ENCODE data around the gene MOXD1. TPM values are rescaled to one million over a fixed set of nuclear protein-coding genes. Genes with fewer than 3 reads are reported as not detected.
A peak's percentile ranks its signal among the peaks of the same experiment; 100 is the strongest.
"Not testable (repeated sequence)": the region's sequence is repeated elsewhere in the genome, so short reads cannot be mapped to it uniquely, and the experiment has no call there.

MOXD1 gene
- total and polyA plus RNA-seq, 3 experiments from 2014 or later = 0.25 TPM; not detected in 2

GRCh38 chr6:132354517-132355167, 46.6 kb downstream of the MOXD1 start:
- Histone ChIP-seq H3K9me3 (ENCODE audit: low read length) (no peaks in the 10 kb centered on the region), H3K4me1 (ENCODE audit: insufficient read depth, low read length) (peaks cover 10% of the 10 kb centered on the region), H3K27me3 (ENCODE audit: insufficient read depth, low read length, poor library complexity, severe bottlenecking) (no peaks in the 10 kb centered on the region), H3K36me3 (ENCODE audit: insufficient read depth, low read length) (no peaks in the 10 kb centered on the region), H3K27ac (ENCODE audit: low read depth, low read length) (no peak overlapping the region), H3K4me3 (ENCODE audit: low read length) (no peak overlapping the region)
- Mint-ChIP-seq H3K27ac (peak overlapping the region in 1 of 8 donors; percentile 17), H3K27me3 (peaks cover 2 to 15% of the 10 kb centered on the region in 2 donors), H3K36me3 (peaks cover 0 to 1% (median 0%) of the 10 kb centered on the region in 3 donors), H3K4me1 (peaks cover 20 to 31% (median 31%) of the 10 kb centered on the region in 3 donors), H3K4me3 (peak overlapping the region in 4 of 7 donors; percentile 2 to 34 (median 24)), H3K9me3 (no peaks in the 10 kb centered on the region)
- DNase-seq = peak in 4 of 5 donors; percentile 1 to 61 (median 42)
- ChIA-PET POLR2A (no interaction called here), CTCF (no interaction called here)

- H3K36me3 ChIP-seq (ENCODE audit: insufficient read depth, low read length); H3K27me3 ChIP-seq (ENCODE audit: insufficient read depth, low read length, poor library complexity, severe bottlenecking); POLR2A ChIA-PET; H3K9me3 Mint-ChIP-seq; H3K4me1 ChIP-seq (ENCODE audit: insufficient read depth, low read length); DNase-seq; H3K4me3 Mint-ChIP-seq; CTCF ChIA-PET; H3K27ac ChIP-seq (ENCODE audit: low read depth, low read length); H3K4me3 ChIP-seq (ENCODE audit: low read length); H3K36me3 Mint-ChIP-seq; H3K9me3 ChIP-seq (ENCODE audit: low read length): not testable (repeated sequence)
- H3K27me3 Mint-ChIP-seq = peaks cover 2 to 15% of the 10 kb centered on the region in 2 donors
- peak overlapping the region in 1 of 8 donors; percentile 21 for H3K27ac Mint-ChIP-seq
- H3K4me1 Mint-ChIP-seq = peaks cover 18 to 28% (median 27%) of the 10 kb centered on the region in 3 donors
These were observed 49.3 kb downstream of the MOXD1 start for GRCh38 chr6:132351986-132352385.

GRCh38 chr6:132348231-132348630, 53.0 kb downstream of the MOXD1 start:
- Mint-ChIP-seq H3K27ac (no peak overlapping the region), H3K36me3 (peaks cover 0 to 1% (median 0%) of the 10 kb centered on the region in 3 donors), H3K4me3 (no peak overlapping the region), H3K27me3 (peaks cover 0 to 12% of the 10 kb centered on the region in 2 donors), H3K9me3 (no peaks in the 10 kb centered on the region), H3K4me1 (peaks cover 2 to 10% (median 9%) of the 10 kb centered on the region in 3 donors)
- Histone ChIP-seq H3K36me3 (ENCODE audit: insufficient read depth, low read length) (no peaks in the 10 kb centered on the region), H3K4me1 (ENCODE audit: insufficient read depth, low read length) (no peaks in the 10 kb centered on the region), H3K27me3 (ENCODE audit: insufficient read depth, low read length, poor library complexity, severe bottlenecking) (no peaks in the 10 kb centered on the region), H3K9me3 (ENCODE audit: low read length) (no peaks in the 10 kb centered on the region), H3K27ac (ENCODE audit: low read depth, low read length) (no peak overlapping the region), H3K4me3 (ENCODE audit: low read length) (no peak overlapping the region)
- DNase-seq = no peak
- ChIA-PET CTCF (no interaction called here), POLR2A (no interaction called here)

DNA sequence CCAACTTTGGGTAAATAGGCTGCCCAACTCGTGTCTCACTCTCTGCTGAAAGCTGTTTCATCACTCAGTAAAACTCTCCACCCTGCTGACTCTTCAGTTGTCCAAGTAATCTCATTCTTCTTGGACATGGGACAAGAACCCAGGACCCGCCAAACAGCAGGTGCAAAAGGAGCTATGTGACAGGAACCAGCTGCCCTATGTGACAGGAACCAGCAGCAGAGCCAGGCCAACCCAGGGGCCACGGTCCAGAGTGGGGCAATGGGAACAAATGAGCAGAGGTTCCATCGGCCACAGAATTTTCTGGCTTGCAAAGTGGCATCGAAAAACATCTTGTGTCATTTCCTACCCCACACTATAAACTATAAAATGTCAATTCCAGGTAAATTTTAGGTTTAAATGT, 56.5 kb downstream of the MOXD1 start:
- ChIA-PET CTCF (no interaction called here), POLR2A (no interaction called here)
- Histone ChIP-seq H3K27me3 (ENCODE audit: insufficient read depth, low read length, poor library complexity, severe bottlenecking) (no peaks in the 10 kb centered on the region), H3K27ac (ENCODE audit: low read depth, low read length) (no peak overlapping the region), H3K36me3 (ENCODE audit: insufficient read depth, low read length) (no peaks in the 10 kb centered on the region), H3K4me3 (ENCODE audit: low read length) (no peak overlapping the region), H3K4me1 (ENCODE audit: insufficient read depth, low read length) (no peaks in the 10 kb centered on the region), H3K9me3 (ENCODE audit: low read length) (no peaks in the 10 kb centered on the region)
- no peak overlapping the region for H3K4me3 Mint-ChIP-seq
- no peaks in the 10 kb centered on the region for H3K4me1 Mint-ChIP-seq
- H3K36me3 Mint-ChIP-seq = no peaks in the 10 kb centered on the region
- no peak for DNase-seq
- no peak overlapping the region for H3K27ac Mint-ChIP-seq
- H3K27me3 Mint-ChIP-seq = peaks cover 2 to 12% of the 10 kb centered on the region in 2 donors
- peaks cover 0 to 6% (median 0%) of the 10 kb centered on the region in 5 donors for H3K9me3 Mint-ChIP-seq

GRCh38 chr6:132341646-132342045, 59.6 kb downstream of the MOXD1 start:
- POLR2A ChIA-PET = no interaction called here
- no peaks in the 10 kb centered on the region for H3K4me1 Mint-ChIP-seq
- CTCF ChIA-PET = no interaction called here

DNA sequence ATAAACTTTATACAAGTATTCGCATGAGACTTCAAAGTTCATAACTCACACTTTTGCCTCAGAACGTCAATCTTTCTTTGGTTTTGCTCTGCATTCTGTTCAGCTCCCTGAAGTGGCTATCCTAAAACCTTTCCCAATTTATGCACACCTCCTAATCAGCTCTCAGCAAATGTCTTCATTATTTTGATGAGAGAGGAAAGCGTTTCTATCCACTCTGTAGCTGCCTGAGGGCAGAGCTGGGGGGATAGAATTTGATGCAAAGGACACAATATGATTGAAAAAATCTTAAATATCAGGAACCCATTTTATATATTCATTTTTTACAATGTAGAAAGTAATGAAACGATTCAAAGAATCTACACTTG, 66.8 kb downstream of the MOXD1 start:
- H3K4me3 Mint-ChIP-seq = no peak overlapping the region
- no peaks in the 10 kb centered on the region for H3K27me3 ChIP-seq (ENCODE audit: insufficient read depth, low read length, poor library complexity, severe bottlenecking)
- POLR2A ChIA-PET = no interaction called here
- no peaks in the 10 kb centered on the region for H3K9me3 ChIP-seq (ENCODE audit: low read length)
- H3K27me3 Mint-ChIP-seq = peaks cover 4 to 11% of the 10 kb centered on the region in 2 donors
- H3K4me3 ChIP-seq (ENCODE audit: low read length) = no peak overlapping the region
- H3K9me3 Mint-ChIP-seq = no peaks in the 10 kb centered on the region
- no peak overlapping the region for H3K27ac Mint-ChIP-seq
- CTCF ChIA-PET = no interaction called here
- H3K27ac ChIP-seq (ENCODE audit: low read depth, low read length) = no peak overlapping the region
- H3K4me1 Mint-ChIP-seq = no peaks in the 10 kb centered on the region
- DNase-seq = no peak
- no peaks in the 10 kb centered on the region for H3K36me3 Mint-ChIP-seq
- H3K4me1 ChIP-seq (ENCODE audit: insufficient read depth, low read length) = no peaks in the 10 kb centered on the region
- no peaks in the 10 kb centered on the region for H3K36me3 ChIP-seq (ENCODE audit: insufficient read depth, low read length)

More at GRCh38 chr6:132341646-132342045, 59.6 kb downstream of the MOXD1 start:
- Histone ChIP-seq H3K36me3 (ENCODE audit: insufficient read depth, low read length) (no peaks in the 10 kb centered on the region), H3K4me3 (ENCODE audit: low read length) (no peak overlapping the region), H3K27ac (ENCODE audit: low read depth, low read length) (no peak overlapping the region), H3K27me3 (ENCODE audit: insufficient read depth, low read length, poor library complexity, severe bottlenecking) (no peaks in the 10 kb centered on the region), H3K9me3 (ENCODE audit: low read length) (no peaks in the 10 kb centered on the region), H3K4me1 (ENCODE audit: insufficient read depth, low read length) (no peaks in the 10 kb centered on the region)
- H3K9me3 Mint-ChIP-seq = peaks cover 0 to 6% (median 0%) of the 10 kb centered on the region in 5 donors
- H3K27ac Mint-ChIP-seq = no peak overlapping the region
- no peaks in the 10 kb centered on the region for H3K36me3 Mint-ChIP-seq
- no peak overlapping the region for H3K4me3 Mint-ChIP-seq
- DNase-seq = no peak
- peaks cover 4 to 12% of the 10 kb centered on the region in 2 donors for H3K27me3 Mint-ChIP-seq

GRCh38 chr6:132333639-132334520, 67.4 kb downstream of the MOXD1 start:
- ChIA-PET CTCF (no interaction called here), POLR2A (no interaction called here)
- no peak overlapping the region for H3K4me3 ChIP-seq (ENCODE audit: low read length)
- no peak overlapping the region for H3K27ac ChIP-seq (ENCODE audit: low read depth, low read length)
- H3K4me1 ChIP-seq (ENCODE audit: insufficient read depth, low read length) = no peaks in the 10 kb centered on the region
- no peak overlapping the region for H3K4me3 Mint-ChIP-seq
- H3K4me1 Mint-ChIP-seq = no peaks in the 10 kb centered on the region
- no peak for DNase-seq
- no peaks in the 10 kb centered on the region for H3K9me3 Mint-ChIP-seq
- H3K27ac Mint-ChIP-seq = no peak overlapping the region
- no peaks in the 10 kb centered on the region for H3K36me3 ChIP-seq (ENCODE audit: insufficient read depth, low read length)
- no peaks in the 10 kb centered on the region for H3K27me3 ChIP-seq (ENCODE audit: insufficient read depth, low read length, poor library complexity, severe bottlenecking)
- H3K9me3 ChIP-seq (ENCODE audit: low read length) = no peaks in the 10 kb centered on the region
- peaks cover 2 to 15% of the 10 kb centered on the region in 2 donors for H3K27me3 Mint-ChIP-seq
- H3K36me3 Mint-ChIP-seq = no peaks in the 10 kb centered on the region

DNA sequence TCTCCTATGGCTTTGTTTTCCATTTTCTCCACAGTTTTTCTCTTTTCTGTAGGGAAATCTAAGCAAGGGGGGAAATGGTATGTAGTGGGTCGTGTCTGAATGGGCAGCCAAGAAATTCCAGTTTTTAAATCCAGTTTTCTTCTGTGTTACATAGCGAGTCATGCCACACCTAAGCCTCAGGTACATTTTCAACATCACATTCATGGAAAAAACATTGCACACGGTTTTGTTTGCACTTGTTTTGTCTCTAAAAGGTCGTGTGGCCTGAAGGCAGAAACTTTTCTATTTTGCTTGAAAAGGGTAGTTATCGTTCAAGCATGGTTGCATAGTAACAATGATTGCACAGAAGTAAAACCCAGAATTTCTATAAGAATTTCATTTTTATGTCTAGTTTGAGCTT, 70.5 kb downstream of the MOXD1 start:
- no peaks in the 10 kb centered on the region for H3K4me1 Mint-ChIP-seq
- no peak overlapping the region for H3K27ac Mint-ChIP-seq
- H3K27me3 ChIP-seq (ENCODE audit: insufficient read depth, low read length, poor library complexity, severe bottlenecking) = no peaks in the 10 kb centered on the region
- ChIA-PET CTCF (no interaction called here), POLR2A (no interaction called here)
- peaks cover 4 to 23% of the 10 kb centered on the region in 2 donors for H3K27me3 Mint-ChIP-seq
- no peak overlapping the region for H3K4me3 ChIP-seq (ENCODE audit: low read length)
- H3K27ac ChIP-seq (ENCODE audit: low read depth, low read length) = no peak overlapping the region
- no peaks in the 10 kb centered on the region for H3K4me1 ChIP-seq (ENCODE audit: insufficient read depth, low read length)
- no peak overlapping the region for H3K4me3 Mint-ChIP-seq
- no peaks in the 10 kb centered on the region for H3K36me3 Mint-ChIP-seq
- H3K9me3 Mint-ChIP-seq = no peaks in the 10 kb centered on the region
- DNase-seq = no peak
- no peaks in the 10 kb centered on the region for H3K9me3 ChIP-seq (ENCODE audit: low read length)
- H3K36me3 ChIP-seq (ENCODE audit: insufficient read depth, low read length) = no peaks in the 10 kb centered on the region

Data from CD8-positive, alpha-beta memory T cell (primary cell).